NCI-H226 (cell line): ENCODE data around the gene KCTD19.

Source experiments
- DNase-seq: peaks from one replicate; pipeline ENCODE4 v3.0.0-alpha.2; 2015

Gene KCTD19

GRCh38 chr16:67282447-67282805 is 44.1 kb downstream of the KCTD19 start:
- no peak for DNase-seq

DNA sequence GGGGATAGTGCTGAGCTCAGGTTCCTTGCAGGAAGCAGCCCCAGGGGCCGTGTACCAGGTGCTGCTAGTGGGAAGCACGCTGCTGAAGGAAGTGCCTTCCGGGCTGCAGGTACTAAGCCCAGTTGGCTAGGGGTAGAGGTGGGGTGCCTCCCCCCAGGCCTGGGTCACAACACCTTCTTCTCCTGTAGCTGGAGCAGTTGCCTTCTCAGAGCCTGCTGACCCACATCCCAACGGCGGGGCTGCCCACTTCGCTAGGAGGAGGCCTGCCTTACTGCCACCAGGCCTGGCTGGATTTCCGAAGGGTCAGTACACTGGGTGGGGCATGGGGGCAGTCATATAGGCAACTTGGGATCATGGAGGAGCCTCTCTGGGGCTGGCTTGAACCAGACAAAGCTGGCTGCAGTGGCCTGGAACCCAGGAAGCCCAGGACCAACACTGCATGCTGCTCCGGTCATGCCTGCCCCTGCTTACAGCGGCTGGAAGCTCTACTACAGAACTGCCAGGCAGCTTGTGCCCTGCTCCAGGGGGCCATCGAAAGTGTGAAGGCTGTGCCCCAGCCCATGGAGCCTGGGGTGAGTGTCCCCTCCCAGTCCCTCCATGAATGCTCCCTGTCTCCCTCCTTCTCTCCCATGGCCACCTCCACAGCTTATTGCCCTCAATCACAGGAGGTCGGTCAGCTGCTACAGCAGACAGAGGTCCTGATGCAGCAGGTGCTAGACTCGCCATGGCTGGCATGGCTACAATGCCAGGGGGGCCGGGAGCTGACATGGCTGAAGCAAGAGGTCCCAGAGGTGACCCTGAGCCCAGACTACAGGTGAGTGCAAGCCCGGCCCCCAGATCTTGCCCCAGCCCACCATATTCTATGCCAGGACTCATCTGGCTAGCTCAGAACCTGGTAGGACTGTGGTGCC is 44.8 kb downstream of the KCTD19 start:
- DNase-seq, result no peak

DNA sequence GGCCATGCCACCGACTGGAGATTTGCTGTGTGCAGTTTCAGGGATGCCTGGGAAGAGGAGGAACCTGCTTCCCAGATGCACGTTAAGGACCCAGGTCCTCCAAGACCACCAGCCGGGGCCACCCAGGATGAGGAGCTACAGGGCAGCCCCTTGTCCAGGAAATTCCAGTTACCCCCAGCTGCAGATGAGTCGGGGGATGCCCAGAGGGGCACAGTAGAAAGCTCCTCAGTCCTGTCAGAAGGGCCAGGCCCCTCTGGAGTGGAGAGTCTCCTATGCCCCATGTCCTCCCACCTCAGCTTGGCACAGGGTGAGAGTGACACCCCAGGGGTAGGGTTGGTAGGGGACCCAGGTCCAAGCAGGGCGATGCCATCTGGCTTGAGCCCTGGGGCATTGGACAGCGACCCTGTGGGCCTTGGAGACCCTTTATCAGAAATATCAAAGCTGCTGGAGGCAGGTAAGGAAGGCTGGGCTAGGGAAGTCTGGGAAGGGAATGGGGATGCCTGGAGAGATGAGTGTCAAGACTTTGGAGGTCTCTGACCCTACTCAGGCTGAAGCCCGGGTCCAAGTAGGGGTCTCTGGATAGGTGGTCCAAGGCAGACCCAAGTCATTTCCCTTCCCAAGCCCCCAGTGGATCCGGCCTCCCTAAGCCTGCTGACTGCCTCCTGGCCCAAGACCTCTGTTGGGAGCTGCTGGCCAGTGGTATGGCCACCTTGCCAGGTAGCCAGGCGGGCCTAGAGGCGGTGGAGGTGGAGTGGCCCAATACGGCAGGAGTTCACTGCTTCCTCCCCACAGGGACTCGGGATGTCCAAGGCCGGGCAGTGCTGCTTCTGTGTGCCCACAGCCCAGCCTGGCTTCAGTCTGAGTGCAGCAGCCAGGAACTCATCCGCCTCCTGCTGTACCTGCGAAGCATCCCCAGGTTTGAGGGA is 46.2 kb downstream of the KCTD19 start:
- DNase-seq, result no peak

DNA sequence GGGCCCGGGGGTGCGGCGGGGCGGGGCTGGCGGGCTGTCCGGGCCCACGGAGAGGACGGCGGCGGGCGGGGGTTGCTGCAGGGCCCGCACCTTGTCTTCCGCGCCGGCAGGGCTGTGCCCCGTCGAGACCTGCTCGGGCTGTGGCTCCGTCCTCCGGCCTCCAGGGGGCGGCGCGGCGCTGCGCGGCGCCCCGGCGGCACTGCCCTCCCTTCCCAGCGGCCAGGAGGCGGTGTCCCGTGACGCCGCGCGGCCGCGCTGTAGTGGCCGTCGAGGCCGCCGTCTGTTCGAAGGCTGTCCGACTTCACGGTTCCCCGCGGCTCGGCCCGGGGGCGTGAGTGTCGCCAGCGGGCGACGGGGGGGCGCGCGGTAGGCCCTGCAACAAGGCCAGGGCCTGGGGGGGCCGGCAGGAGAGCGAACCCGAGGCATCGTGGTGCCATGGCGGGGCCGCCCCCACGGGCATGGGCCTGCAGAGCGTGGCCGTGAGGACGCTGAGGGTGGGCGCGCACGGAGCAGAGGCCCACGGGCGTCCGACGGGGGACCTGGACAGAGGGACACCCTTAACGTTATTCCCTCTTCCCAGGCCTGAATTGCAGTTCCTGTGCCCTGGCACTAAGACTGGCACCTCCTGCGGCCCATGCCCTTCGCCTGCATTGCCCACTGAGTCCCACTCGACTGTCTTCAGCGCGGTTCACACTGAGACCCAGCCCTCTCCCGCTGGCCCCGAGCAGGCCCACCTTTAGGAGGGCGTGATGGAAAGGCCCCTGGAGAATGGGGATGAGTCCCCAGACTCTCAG is 47.0 kb downstream of the KCTD19 start, which contains the start of gene PLEKHG4:
Gene PLEKHG4, plus strand, starts transcription at position 237 of the 794 bp plus-strand sequence. Its CDS starts 513 bp downstream, at position 750.
- DNase-seq, result peak; percentile 80

DNA sequence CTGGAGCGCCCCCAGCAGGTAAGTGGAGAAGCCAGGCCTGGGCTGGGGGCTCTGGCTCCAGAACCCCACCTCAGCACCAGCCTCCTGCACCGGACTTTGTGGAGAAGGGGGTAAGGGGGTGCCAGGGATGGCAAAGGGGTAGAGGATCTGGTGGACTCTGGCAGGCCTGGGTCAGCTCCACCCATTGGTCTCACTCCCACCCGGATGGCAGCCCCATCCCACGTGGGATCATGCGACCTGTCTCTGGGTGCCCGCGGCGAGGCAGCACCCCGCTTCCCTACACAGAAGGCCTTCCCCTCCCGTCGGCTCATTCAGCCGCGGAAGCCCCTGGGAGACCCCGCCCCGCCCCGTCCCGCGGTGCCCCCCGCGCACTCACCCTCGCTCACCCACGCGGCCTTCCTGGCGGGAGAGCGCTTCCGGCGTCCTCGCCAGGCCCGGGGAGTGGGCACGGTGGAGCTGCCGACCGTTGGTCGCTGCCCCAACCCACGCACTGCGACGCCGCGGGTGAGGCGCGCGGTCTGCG is 47.7 kb downstream of the KCTD19 start:
- peak; percentile 76 for DNase-seq

GRCh38 chr16:67277999-67278772 is 48.4 kb downstream of the KCTD19 start:
- peak; percentile 80 for DNase-seq

GRCh38 chr16:67277294-67277998 is 49.1 kb downstream of the KCTD19 start:
- peak; percentile 98 for DNase-seq

DNA sequence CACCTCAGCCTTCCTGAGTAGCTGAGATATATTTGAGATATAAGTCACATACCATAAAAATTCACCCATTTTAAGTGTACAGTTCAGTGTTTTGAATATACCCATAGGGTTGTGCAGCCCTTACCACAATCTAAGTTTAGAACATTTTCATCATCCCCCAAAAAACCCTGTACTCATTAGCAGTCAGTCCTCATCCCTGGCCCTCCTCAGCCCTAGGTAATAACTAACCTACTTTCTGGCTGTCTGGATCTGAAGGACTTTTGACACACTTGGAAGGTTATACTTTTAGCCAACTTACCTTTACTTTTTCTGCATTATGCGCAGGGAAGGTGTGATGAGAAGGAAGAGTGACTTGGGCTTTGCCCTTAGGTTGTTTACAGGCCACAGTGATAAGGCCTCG is 51.2 kb downstream of the KCTD19 start:
- no peak for DNase-seq

- no peak for DNase-seq
Observed at GRCh38 chr16:67271446-67271845, 55.1 kb downstream of the KCTD19 start.

GRCh38 chr16:67270931-67271338 is 55.6 kb downstream of the KCTD19 start:
- DNase-seq, result no peak

DNA sequence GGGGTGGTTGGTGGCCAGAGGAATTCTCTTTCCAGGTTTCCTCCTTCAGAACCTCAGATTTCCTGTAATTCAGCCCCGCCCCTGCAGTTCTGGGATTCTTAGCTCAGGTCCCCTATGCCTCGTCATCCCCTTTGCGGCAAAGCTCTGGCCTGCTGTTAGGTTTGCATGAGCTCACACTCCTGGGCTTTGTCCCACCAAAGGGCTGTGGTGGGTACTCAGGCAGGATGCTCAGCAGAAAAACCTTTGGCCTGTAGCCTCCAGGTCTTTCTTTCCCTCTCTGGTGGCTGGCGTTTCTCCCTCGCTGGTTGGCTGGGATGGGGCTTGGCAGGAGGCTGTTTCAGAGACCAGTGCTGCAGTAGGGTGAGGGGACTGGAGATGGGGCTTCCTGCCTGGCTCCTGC is 56.8 kb downstream of the KCTD19 start:
- peak; percentile 83 for DNase-seq

DNA sequence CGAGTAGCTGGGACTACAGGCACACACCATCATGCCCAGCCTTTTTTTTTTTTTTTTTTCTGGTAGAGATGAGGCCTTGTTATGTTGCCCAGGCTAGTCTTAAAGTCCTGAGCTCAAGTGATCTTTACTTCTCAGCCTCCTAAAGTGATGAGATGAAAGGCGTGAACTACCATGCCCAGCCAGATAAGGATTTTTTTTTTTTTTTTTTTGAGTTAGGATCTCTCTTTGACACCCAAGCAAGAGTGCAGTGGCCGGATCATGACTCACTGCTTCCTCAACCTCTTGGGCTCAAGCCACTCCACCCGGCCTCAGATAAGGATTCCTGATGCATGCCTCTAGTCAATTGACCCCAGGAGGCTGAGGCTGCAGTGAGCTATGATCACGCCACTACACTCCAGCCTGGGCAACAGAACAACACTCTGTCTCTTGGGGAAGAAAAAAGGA is 58.4 kb downstream of the KCTD19 start:
- peak; percentile 96 for DNase-seq

DNA sequence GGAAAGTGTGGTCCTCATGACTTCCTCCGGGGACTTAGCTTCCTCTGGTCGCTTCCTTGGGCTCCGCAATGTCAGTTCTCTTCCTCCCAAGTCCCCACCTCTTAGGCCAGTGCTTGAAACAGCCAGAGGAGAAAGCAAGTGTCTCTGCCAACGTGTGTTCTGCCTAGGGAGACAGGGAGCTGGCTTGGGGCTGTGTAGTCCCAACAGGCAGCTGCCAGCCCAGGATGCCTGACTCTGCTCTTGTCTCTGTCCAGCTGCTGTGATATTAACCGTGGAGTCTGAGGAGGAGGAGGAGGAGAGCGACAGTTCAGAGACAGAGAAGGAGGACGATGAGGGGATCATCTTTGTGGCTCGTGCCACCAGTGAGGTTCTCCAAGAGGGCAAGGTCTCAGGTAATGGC is 60.7 kb downstream of the KCTD19 start:
- DNase-seq, result no peak

DNA sequence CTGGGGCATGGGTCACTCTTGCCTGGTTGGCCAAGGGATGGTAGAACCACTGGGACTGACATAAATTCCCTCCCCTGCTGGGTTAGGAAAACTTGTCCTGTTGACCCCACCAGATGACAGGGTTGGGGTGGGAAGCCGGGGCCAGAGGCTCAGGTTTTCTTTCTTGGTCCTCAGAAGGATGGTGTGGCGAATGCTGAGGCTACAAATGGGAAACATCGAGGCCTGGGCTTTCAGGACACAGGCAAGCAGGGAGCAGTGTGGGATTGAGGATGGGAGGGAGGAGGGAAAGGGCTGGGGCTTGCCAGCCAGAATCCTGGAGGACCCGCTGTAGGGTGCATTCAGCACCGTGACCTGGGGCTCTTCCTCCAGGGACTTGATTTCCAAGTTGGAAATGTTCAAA is 61.7 kb downstream of the KCTD19 start:
- no peak for DNase-seq

- DNase-seq, result no peak
Observed at GRCh38 chr16:67264277-67264676, 62.3 kb downstream of the KCTD19 start.

DNA sequence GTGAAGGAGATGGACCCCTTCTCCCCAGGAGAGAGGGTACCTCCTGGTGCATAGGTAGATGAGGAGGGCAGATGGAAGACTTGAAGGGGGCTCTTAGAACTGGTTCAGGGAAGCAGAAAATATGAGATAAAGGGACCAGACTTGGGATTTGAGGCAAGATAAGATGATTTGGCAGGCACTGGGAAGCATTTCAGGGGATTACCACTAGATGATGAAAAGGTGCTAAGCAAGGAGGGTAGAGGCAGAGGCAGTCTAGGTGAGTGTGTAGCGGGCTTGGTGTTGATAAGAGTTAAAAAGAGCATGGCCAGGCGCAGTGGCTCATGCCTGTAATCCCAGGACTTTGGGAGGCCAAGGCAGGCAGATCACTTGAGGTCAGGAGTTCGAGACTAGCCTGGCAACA is 63.3 kb downstream of the KCTD19 start:
- no peak for DNase-seq

DNA sequence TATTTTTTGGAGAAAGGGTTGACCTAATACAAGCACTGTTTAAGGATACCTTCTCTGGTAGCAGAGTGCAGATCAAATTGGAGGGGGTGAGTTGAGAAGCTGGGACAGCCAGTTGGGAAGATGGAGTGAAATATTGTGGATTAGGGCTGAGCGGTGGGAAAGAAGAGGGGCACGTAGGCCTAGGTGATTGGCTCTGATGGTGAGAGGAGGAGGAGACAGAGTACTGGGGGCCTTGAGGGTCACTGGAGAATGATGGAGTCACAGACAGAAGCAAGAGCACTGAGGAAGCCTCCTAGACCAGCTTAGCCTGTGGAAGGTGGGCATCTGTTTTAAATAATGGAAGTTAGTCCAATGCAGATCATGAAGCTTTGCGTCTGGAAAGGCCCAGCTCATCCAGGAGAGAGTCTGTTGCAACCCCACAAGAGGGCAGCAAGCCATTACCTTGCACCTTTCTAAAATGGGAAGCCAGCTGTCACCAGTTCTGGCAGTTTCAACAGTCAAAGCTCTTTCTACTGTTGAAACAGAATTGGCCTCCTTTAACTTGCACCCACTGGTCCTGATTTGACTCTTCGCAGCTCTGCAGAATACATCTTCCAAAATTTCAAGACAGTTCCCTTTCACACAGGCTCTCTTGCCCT is 66.0 kb downstream of the KCTD19 start:
- peak; percentile 38 for DNase-seq

- DNase-seq, result no peak
Observed at GRCh38 chr16:67259705-67260104, 66.8 kb downstream of the KCTD19 start.

- DNase-seq, result no peak
Observed at GRCh38 chr16:67258161-67258835, 68.2 kb downstream of the KCTD19 start.
